GM21717 (cell line): ENCODE data around the gene DLL1.
A peak's percentile ranks its signal among the peaks of the same experiment; 100 is the strongest.

Experiments
- ATAC-seq: cut with Tn5 transposase; IDR thresholded peaks from one replicate; pipeline ENCODE4 v1.9.1; 2021; ENCODE audit warnings: mild to moderate bottlenecking, moderate library complexity; ENCODE audit not compliant: unreplicated experiment

Gene DLL1

DNA sequence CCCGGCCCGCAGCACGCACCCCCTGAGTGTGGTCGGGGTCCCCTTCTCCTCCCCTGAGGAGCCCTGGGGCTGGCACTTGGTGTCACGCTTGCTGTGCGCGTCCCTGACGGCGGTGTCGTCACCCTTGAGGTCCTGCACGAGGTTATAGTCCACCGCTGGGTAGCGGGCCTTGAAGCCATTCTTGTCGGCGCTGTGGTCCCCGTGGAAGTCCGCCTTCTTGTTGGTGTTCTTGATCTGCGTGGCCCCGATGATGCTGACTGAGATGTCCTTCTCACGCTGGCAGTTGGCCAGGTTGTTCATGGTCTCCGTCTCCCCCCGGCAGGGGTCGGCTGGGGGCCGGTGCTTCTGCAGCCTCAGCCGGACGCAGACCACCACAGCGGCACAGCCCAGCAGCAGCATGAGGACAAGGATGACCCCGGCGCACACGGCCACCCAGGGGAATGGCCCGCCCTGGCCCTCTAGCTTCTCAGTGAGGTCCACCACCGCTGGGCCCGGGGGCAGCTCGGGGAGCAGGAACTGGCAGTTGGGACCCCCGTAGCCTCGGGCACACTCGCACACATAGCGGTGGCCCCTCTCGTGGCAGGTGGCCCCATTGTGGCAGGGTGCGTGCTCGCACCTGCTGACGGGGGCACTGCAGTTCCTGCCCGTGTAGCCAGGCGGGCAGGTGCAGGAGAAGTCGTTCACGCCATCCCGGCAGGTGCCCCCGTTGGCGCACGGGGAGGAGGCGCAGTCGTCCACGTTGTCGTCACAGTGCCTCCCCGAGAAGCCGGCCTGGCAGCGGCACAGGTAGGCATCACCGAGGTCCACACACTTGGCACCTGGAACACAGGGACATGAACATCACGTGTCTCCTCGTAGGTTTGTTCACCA lies 7.4 kb downstream of the DLL1 start:
- ATAC-seq, result no peak

DNA sequence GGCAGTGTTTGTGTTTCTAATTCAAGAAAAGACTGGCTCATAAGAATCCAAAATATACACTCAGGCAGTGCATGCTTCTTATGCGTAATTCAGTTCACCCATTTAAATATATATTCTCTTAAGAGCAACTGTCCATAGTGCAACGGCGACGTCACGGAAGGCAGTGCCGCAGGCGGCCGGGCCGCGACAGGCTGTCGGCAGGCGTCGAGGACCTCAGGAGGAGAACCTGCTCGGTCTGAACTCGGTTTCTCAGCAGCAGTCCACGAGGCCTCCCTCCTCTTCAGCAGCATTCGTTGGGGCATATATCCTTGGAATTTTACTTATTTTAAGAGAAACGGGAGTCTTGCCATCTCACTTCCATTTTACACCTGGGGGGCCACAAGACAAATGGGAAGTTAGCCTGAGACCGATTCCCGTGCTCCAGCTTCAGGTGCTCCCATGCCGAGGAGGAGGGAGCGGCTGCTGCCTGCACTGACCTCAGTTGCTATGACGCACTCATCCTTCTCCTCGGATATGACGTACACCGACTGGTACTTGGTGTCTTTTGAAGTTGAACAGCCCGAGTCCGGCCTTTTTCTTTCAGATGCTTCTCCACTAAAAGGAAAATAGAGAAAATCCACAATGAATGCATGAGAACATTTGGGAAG lies 8.2 kb downstream of the DLL1 start:
- ATAC-seq, result no peak

DNA sequence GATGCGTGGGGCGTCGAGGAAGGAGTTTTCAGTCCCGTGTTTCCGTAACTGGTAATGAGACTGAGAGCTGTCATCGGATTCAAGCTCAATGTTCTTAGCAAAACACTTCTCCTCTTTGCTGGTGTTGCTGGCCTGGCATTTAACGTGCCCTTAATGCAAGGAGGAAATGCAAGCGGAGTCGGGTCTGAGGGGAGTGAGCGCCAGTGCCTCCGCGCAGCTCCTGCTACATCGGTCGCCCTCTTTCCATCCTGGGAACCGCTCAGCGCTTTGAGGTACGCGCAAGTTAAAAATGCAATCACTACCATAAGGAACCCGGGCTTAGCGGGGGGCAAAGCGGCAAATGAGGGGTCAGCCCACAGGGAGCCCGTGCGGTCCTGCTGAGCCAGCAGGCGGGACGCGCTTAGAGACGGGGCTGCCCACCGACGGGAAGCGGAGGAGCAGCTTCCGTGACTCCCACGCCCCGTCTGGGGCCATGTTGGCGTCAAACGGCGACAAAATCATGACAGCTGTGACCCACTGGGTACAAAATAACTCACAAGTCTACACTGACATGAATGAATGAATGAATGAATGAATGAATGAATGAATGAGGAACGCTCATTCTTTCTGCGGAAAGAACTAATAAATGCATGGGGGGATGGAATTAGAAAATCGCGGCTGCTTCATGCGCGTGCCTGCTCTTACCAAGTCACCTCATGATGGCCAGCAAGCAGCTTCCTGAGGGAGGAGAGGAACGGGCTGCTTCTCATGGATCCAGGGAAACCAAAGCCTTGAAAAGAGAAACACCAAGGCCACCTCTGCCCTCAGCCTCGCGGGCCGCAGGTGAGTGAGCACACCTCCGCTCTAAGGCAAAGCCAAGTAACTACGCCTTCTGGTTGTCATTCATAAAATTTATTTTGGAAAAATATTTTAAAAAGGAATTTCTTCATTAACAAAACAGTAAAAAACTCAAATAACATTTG lies 9.3 kb downstream of the DLL1 start:
- no peak for ATAC-seq

DNA sequence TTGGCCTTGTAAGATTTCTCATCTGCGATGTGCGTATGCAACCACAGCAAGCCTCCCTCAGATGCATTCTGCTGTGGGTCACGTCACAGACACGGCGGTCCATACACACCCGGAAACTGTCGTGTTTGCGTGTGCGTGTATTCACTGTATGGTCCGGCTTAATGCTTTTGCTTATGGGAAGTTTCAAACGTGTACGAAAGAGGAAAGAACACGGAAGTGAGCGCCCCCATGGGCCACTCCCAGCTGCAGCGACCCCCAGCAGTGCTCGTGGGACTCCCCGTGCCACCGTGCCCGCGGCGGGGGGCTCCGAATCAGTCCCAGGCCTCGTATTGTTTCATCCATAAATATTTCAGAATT lies 10.2 kb downstream of the DLL1 start:
- ATAC-seq, result no peak

- ATAC-seq, result no peak
Observed at GRCh38 chr6:170279977-170280688, 10.7 kb downstream of the DLL1 start.

DNA sequence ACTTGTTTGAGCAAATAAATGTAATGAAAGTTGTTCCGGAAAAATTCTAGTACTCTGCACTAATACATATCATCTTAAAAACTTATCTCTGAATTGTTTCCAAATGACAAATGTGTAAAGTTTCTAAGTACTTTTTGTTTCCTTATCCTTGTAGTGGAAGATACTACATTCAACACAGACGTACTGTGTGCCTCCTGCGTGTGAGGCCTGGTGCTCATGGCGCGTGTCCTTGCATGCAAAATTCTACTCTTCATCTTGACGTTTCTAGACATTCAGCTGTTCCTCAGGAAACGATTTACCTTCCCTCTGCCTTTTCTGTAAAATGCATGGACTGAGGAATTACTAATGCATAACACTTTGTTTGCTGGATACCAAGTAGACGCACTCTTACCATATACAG lies 11.5 kb downstream of the DLL1 start:
- no peak for ATAC-seq

GRCh38 chr6:170278743-170279094 lies 12.2 kb downstream of the DLL1 start:
- ATAC-seq, result no peak

GRCh38 chr6:170277893-170278742 lies 12.8 kb downstream of the DLL1 start:
- ATAC-seq, result no peak

DNA sequence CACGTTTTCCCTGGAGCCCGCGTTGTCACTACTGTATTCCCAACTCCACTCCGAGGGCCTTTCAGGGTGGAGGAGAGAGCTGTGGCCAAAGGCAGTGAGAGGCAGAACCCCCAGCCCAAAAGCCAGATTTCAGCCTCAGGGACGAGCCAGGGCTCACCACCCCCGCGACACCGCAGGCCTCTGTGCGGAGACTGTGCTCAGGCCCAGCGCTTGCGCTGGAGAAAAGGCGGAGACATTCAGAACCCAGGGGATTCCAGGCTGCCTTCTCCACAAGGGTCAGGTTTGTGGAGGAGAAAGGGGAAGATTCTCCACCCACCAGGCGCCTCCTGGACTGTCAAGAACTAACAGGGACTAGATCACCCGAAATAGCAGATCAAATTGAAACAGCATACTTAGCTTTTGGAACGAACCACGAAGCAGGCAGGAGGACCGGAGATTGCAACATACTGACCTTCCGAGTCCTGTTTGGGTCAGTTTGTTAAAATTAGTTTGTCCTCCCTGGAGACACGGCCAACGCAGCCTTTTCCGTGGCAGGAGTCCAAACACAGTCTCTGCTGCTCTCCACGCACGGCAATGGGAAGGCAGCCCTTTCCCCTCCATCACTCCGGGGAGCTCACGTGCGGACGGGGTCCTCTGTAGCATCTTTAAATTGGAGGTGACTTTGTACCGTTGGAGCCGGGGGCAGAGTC lies 14.4 kb downstream of the DLL1 start:
- no peak for ATAC-seq

DNA sequence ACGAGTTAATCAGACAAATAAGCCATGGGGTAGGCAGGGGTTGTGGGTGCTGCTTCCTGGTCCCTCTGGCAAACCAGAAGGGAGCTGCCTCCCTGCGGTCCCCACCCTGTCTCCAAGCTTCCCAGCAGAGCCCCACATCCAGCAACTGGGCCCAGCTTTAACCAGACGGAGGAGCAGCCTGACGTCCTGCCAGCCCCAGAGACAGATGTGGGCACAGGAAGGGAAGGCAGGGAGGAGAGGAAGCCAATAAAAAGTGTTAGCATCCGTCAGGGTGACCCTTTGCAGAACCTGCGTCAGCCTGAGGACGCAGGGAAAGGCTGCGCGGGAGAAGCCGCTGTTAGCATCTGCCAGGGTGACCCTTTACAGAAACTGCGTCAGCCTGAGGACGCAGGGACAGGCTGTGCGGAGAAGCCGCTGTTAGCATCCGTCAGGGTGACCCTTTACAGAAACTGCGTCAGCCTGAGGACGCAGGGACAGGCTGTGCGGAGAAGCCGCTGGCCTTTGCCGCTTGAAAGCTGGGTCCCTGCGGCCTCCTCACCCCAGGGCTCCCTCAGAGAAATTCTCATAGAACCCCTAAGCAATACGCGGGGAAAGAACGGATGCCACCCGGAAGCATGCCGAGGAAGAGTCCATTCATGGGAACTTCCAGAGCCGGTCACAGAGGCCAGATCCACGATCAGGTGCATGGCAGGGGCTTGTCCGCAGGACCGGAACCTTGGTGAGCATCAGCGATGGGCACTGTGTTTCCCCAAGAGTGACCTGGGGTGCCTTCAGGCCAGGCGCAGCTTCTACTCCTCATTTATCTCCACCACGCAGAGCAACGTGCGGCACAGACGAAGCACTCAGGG lies 15.9 kb downstream of the DLL1 start:
- ATAC-seq, result no peak

- ATAC-seq, result no peak
Observed at GRCh38 chr6:170273681-170274080, 17.2 kb downstream of the DLL1 start.

DNA sequence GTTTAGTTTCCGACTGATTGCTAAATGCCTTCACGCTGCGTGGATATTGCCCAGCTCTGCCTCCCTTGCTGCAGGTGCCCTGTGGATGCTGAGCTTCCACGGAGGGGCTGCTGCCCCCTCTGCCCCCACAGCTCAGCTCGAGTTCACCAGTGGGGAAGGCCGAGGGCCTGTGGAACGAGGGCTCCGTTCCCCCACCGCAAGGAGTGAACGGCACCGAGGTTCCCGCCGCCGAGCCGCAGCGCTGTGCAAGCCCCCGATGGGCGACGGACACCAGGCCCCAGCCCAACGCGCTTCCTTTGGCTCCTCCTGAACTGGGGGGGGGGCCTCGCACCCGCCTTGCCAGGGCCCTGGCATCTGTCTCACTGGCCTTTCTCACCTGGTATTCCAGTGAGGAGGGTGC lies 17.7 kb downstream of the DLL1 start:
- ATAC-seq, result no peak

GRCh38 chr6:170272341-170273065 lies 18.4 kb downstream of the DLL1 start:
- no peak for ATAC-seq

DNA sequence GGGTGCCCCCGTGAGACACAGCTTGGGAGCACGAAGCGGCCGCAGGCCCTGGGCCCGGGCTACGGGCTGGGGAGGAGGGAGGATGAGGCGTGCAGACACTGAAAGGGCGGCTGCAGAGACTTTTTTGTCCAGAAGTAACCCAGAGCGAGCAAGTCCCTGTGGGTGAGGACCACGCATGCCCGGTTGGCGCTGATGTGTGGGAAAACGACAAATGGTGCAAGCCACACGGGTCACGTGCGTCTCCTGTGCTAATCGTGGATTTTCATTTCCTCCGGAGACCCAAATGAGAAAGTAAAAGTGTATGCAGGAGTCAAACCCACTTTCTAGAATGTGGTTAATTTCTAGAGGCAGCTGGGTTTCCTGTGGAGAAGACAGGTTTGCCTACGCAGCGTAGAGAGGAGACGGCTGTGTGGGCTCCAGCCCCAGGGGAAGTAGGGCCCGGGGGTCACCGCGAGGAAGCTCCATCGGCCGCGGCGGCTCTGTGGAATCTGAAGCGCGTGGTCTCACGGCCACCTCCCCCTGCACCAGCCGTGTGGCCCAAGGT lies 19.0 kb downstream of the DLL1 start:
- ATAC-seq, result peak; percentile 97

GRCh38 chr6:170270984-170271593 lies 19.8 kb downstream of the DLL1 start:
- ATAC-seq, result no peak

DNA sequence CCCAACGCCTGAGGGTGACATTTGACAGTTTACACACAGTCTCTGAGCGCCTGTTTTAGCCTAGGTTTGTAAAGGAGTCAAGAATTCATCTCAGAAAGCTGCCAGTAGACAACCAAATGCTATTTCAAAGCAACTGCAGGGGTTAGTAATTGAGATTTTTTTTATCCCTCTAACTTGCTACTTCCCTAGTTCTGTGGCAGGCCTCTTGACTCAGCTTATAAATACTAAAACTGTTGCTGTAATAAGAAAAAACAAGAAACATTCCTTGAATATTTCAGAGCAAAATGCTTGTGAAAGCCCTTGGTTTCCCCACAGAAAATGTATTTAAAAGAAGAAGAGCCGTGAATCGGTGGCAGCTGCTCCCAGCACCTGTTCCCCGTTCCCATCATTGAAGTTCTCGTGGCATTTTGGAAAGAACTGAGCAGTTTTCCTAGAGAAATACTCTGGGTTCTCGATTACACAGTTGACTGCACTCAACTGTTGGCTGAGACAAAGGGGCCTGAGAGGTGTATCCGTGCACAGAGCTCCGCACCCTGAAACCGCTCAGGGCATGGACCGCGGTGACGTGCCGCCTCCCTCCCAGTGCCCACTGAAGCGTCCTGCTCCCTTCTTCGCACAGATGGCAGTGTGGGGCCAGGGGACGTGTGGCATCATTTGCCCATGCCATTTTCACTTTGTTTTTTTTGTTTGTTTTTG lies 20.9 kb downstream of the DLL1 start:
- no peak for ATAC-seq
